Suprapubic skin (tissue), 4 donors: Measurements from ENCODE around the gene RPH3AL.
"Not testable (repeated sequence)": the region's sequence is repeated elsewhere in the genome, so short reads cannot be mapped to it uniquely, and the experiment has no call there.

Experiments
- EP300 ChIP-seq: sonication (generic); formaldehyde crosslinking; IDR thresholded peaks from one replicate; pipeline ENCODE4 v1.6.1; 2017; ENCODE audit warnings: antibody characterized with exemption
- POLR2A ChIP-seq, 2 donors: fragments of 450-650 bp; IDR thresholded peaks; one replicate each; pipeline ENCODE4 v1.6.1; 2017; ENCODE audit warnings: antibody characterized with exemption in 2 of 2, mild to moderate bottlenecking in 2 of 2, moderate library complexity in 2 of 2
- POLR2AphosphoS5 ChIP-seq, 3 donors: sonication (generic); formaldehyde crosslinking; IDR thresholded peaks; one replicate each; pipeline ENCODE4 v1.6.1; 2017; ENCODE audit warnings: antibody characterized with exemption in 3 of 3
- TF ChIP-seq, protein P1 (sequence below), 2 donors: fragments of 200-600 bp in 1 of 2; fragments of 450-650 bp in 1 of 2; sonication (generic) in 1 of 2; IDR thresholded peaks; one replicate each; pipeline ENCODE4 v1.5.1; 2016 to 2019; ENCODE audit warnings: antibody characterized with exemption in 2 of 2, mild to moderate bottlenecking in 1 of 2, moderate library complexity in 1 of 2

DNA sequence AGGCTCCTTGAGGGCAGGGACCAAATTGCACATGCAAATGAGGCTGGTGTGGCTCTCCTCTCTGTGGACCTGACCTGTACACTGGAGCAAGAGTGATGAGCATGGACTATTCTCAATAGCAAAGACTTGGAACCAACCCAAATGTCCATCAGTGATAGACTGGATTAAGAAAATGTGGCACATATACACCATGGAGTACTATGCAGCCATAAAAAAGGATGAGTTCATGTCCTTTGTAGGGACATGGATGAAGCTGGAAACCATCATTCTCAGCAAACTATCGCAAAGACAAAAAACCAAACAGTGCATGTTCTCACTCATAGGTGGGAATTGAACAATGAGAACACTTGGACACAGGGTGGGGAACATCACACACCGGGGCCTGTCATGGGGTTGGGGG, 128.0 kb downstream of the RPH3AL start:
- not testable (repeated sequence) for TF ChIP-seq POLR2A (IDR thresholded peaks at IDR 0.05); EP300; POLR2AphosphoS5 (IDR thresholded peaks at IDR 0.05)
- TF ChIP-seq, protein P1, sequence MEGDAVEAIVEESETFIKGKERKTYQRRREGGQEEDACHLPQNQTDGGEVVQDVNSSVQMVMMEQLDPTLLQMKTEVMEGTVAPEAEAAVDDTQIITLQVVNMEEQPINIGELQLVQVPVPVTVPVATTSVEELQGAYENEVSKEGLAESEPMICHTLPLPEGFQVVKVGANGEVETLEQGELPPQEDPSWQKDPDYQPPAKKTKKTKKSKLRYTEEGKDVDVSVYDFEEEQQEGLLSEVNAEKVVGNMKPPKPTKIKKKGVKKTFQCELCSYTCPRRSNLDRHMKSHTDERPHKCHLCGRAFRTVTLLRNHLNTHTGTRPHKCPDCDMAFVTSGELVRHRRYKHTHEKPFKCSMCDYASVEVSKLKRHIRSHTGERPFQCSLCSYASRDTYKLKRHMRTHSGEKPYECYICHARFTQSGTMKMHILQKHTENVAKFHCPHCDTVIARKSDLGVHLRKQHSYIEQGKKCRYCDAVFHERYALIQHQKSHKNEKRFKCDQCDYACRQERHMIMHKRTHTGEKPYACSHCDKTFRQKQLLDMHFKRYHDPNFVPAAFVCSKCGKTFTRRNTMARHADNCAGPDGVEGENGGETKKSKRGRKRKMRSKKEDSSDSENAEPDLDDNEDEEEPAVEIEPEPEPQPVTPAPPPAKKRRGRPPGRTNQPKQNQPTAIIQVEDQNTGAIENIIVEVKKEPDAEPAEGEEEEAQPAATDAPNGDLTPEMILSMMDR (IDR thresholded peaks at IDR 0.05), result not testable (repeated sequence)
